ENCODE results near the gene RAB25. TPM values are rescaled to one million over a fixed set of nuclear protein-coding genes. Genes with fewer than 3 reads are reported as not detected.

RAB25 gene
- total RNA-seq, 2 experiments from 2014 or later: not detected

DNA sequence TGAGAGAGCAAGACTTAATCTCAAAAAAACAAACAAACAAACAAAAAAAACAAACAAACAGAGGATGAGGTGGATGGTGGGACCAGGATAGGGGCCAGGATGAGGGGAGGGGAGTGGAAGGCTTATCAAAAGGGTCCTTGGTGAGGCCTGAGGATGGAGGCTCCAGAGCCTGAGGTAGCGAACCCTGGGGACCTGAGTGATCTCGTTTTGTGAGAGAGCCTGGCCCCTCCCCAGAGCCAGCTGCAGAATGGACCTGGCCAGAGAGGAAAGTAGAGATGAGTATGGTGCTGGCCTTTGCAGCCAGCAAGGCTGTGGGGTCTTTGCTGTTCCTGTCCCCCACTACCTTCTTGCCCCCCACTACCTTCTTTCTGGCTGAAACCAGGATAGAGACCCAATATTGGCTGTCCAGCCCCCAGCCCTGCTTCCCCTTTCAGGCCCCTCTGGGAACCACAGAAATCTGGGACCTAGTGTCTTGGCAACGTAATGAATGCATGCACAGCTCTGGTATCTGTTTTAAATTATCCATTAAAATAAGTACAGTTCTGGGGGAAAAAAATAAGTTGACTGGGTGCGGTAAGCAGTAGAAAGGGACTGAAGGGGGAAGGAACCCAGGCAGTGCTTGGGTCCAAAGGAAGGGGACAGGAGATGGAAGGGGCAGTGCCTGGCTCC lies 52.5 kb downstream of the RAB25 start:
- H3K27ac ChIP-seq (ENCODE audit: low read depth, low read length, poor library complexity, severe bottlenecking): no peak overlapping the region
- no peaks in the 10 kb centered on the region for H3K79me2 ChIP-seq (ENCODE audit: insufficient read depth, low read depth, low read length)
- no peaks in the 10 kb centered on the region for H3K9me2 ChIP-seq (ENCODE audit: insufficient read depth, low read length)
- no peaks in the 10 kb centered on the region for H3K4me1 ChIP-seq (ENCODE audit: insufficient read depth, low read length, poor library complexity, severe bottlenecking)
- no peak overlapping the region for H3K4me3 ChIP-seq (ENCODE audit: low read depth, low read length, poor library complexity, severe bottlenecking)
- BruUV-seq (replicated peaks): no TSS peak
- H3K4me2 ChIP-seq (ENCODE audit: low read length): no peak overlapping the region
- no peak for DNase-seq (ENCODE audit: low spot score)
- no peak for TF ChIP-seq EZH2phosphoT487 (IDR thresholded peaks at IDR 0.05; ENCODE audit: borderline replicate concordance, low read depth, low read length)
- TF ChIP-seq, protein P1, sequence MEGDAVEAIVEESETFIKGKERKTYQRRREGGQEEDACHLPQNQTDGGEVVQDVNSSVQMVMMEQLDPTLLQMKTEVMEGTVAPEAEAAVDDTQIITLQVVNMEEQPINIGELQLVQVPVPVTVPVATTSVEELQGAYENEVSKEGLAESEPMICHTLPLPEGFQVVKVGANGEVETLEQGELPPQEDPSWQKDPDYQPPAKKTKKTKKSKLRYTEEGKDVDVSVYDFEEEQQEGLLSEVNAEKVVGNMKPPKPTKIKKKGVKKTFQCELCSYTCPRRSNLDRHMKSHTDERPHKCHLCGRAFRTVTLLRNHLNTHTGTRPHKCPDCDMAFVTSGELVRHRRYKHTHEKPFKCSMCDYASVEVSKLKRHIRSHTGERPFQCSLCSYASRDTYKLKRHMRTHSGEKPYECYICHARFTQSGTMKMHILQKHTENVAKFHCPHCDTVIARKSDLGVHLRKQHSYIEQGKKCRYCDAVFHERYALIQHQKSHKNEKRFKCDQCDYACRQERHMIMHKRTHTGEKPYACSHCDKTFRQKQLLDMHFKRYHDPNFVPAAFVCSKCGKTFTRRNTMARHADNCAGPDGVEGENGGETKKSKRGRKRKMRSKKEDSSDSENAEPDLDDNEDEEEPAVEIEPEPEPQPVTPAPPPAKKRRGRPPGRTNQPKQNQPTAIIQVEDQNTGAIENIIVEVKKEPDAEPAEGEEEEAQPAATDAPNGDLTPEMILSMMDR (conservative IDR thresholded peaks at IDR 0.05; ENCODE audit: low read length): no peak
- H4K20me1 ChIP-seq (ENCODE audit: insufficient read depth, low read length): no peaks in the 10 kb centered on the region
- H3K9me3 ChIP-seq (ENCODE audit: low read length): no peaks in the 10 kb centered on the region
- no peaks in the 10 kb centered on the region for H3K36me3 ChIP-seq (ENCODE audit: insufficient read depth, low read length)
- intact Hi-C loops (cut with micrococcal nuclease; ENCODE audit: unreplicated experiment): no loop called here
- CTCF ChIA-PET (ENCODE audit: unreplicated experiment): no interaction called here
- POLR2A ChIA-PET: interaction anchor here (0.6 kb wide), 1 partner anchor 20 kb away, joined by 3 read pairs; no protein-coding TSS in a partner anchor
- H2AFZ ChIP-seq (ENCODE audit: low read length): no peak overlapping the region

DNA sequence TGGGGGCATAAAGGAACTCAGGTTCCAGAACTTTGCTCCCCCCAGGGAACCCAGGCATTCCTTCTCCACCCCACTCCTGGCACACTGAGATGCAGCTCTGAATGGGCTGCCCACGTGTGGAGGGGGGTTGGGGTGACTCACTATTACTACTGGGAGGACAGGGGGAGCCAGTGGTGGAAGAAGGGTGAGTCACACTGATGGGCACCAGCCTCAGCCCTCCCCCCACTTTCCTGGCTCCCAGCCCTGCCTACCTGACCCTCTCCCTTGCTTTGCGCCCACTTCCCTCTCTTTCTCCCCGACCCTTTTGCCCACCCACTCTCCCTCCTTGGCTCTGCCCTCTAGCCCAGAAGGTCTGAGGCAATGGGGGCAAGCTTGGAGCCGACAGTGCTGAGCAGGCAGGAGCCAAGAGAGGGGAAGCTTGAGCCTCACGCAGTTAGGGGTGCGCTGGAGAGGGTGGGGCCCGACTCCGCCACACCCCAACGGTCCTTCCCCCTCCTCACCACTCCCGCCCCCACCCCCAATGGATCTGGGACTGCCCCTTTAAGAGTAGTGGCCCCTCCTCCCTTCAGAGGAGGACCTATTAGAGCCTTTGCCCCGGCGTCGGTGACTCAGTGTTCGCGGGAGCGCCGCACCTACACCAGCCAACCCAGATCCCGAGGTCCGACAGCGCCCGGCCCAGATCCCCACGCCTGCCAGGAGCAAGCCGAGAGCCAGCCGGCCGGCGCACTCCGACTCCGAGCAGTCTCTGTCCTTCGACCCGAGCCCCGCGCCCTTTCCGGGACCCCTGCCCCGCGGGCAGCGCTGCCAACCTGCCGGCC lies 53.4 kb downstream of the RAB25 start, which contains the start of gene LMNA:
Gene LMNA, plus strand, starts transcription at position 611 of the 818 bp plus-strand sequence. CDS start 208 bp downstream, outside the sequence.
- no peak within 1 kb of the TSS for H3K27ac ChIP-seq (ENCODE audit: low read depth, low read length, poor library complexity, severe bottlenecking)

More for the DNA sequence above, 53.4 kb downstream of the RAB25 start, which contains the start of gene LMNA:
- intact Hi-C loops (cut with micrococcal nuclease; ENCODE audit: unreplicated experiment): no loop called here
- no peaks in the 10 kb centered on the region for H3K4me1 ChIP-seq (ENCODE audit: insufficient read depth, low read length, poor library complexity, severe bottlenecking)
- no peaks in the 10 kb centered on the region for H4K20me1 ChIP-seq (ENCODE audit: insufficient read depth, low read length)
- H2AFZ ChIP-seq (ENCODE audit: low read length): no peak within 1 kb of the TSS
- peak within 1 kb of the TSS; percentile 43; the same call in 1 of the 2 replicates for H3K4me2 ChIP-seq (ENCODE audit: low read length)
- no peaks in the 10 kb centered on the region for H3K36me3 ChIP-seq (ENCODE audit: insufficient read depth, low read length)
- no TSS peak for BruUV-seq (replicated peaks)
- H3K9me3 ChIP-seq (ENCODE audit: low read length): no peaks in the 10 kb centered on the region
- H3K4me3 ChIP-seq (ENCODE audit: low read depth, low read length, poor library complexity, severe bottlenecking): no peak within 1 kb of the TSS
- H3K79me2 ChIP-seq (ENCODE audit: insufficient read depth, low read depth, low read length): no peaks in the 10 kb centered on the region
- CTCF ChIA-PET (ENCODE audit: unreplicated experiment): interaction anchor here (0.6 kb wide), 1 partner anchor 100 kb away, joined by 3 read pairs; no protein-coding TSS in a partner anchor
- TF ChIP-seq, protein P1 (conservative IDR thresholded peaks at IDR 0.05; ENCODE audit: low read length): no peak
- TF ChIP-seq EZH2phosphoT487 (IDR thresholded peaks at IDR 0.05; ENCODE audit: borderline replicate concordance, low read depth, low read length): peak; percentile 52; the same call in 1 of the 2 replicates
- POLR2A ChIA-PET: interaction anchor here (0.6 kb wide), 1 partner anchor 21 kb away, joined by 3 read pairs; no protein-coding TSS in a partner anchor
- DNase-seq (ENCODE audit: low spot score): no peak
- H3K9me2 ChIP-seq (ENCODE audit: insufficient read depth, low read length): no peaks in the 10 kb centered on the region
